Coronary artery (tissue), 2 donors: ENCODE measurements around the gene MPND.

Source experiments
- DNase-seq: peaks from one replicate; pipeline ENCODE4 v3.0.0-alpha.2; 2017; ENCODE audit warnings: low spot score
- H3K27ac ChIP-seq, 2 donors: fragments of 200-600 bp; sonication (generic); one replicate each; pipeline ENCODE4 v1.5.1; 2016 to 2019
- H3K4me3 ChIP-seq: fragments of 200-600 bp; sonication (generic); 2 replicates; pipeline ENCODE4 v1.5.1; 2016; ENCODE audit warnings: mild to moderate bottlenecking, moderate library complexity
- CTCF ChIP-seq: fragments of 200-600 bp; sonication (generic); IDR thresholded peaks from one replicate; pipeline ENCODE4 v1.5.1; 2019; ENCODE audit warnings: antibody characterized with exemption

Gene MPND

GRCh38 chr19:4301590-4302242 is 41.6 kb upstream of the MPND start:
- Histone ChIP-seq H3K4me3 (no peak overlapping the region), H3K27ac (no peak overlapping the region)
- TF ChIP-seq CTCF, result no peak
- DNase-seq, result no peak

GRCh38 chr19:4302243-4302640 is 41.1 kb upstream of the MPND start, which contains the start of gene TMIGD2:
TMIGD2 (minus strand) TSS chr19:4302389; CDS start chr19:4302385, 4 bp downstream.
- TF ChIP-seq CTCF, result no peak
- no peak within 1 kb of the TSS for H3K4me3 ChIP-seq
- no peak within 1 kb of the TSS for H3K27ac ChIP-seq

GRCh38 chr19:4303819-4304537 is 39.4 kb upstream of the MPND start:
- no peak for DNase-seq
- Histone ChIP-seq H3K4me3 (peak overlapping the region; percentile 63), H3K27ac (no peak overlapping the region)
- no peak for TF ChIP-seq CTCF

More at GRCh38 chr19:4302243-4302640, 41.1 kb upstream of the MPND start, which contains the start of gene TMIGD2:
- DNase-seq, result no peak

GRCh38 chr19:4304538-4305256 is 38.7 kb upstream of the MPND start, which contains the start of gene FSD1:
FSD1 (plus strand) TSS chr19:4304598; CDS start chr19:4304747, 149 bp downstream.
- no peak within 1 kb of the TSS for H3K27ac ChIP-seq
- DNase-seq, result no peak
- TF ChIP-seq CTCF, result no peak
- H3K4me3 ChIP-seq, result peak within 1 kb of the TSS; percentile 63

- no peak overlapping the region for H3K4me3 ChIP-seq
- TF ChIP-seq CTCF, result no peak
- H3K27ac ChIP-seq, result no peak overlapping the region
- no peak for DNase-seq
Measured at GRCh38 chr19:4305257-4305612, 38.1 kb upstream of the MPND start.

GRCh38 chr19:4305659-4306058 is 37.7 kb upstream of the MPND start:
- DNase-seq, result no peak
- Histone ChIP-seq H3K27ac (no peak overlapping the region), H3K4me3 (no peak overlapping the region)
- no peak for TF ChIP-seq CTCF
